ENCODE data around the gene SLC4A4.

The SLC4A4 gene

GRCh38 chr4:71476240-71476639, 137.4 kb downstream of the SLC4A4 start:
- DNase-seq: no peak

- no peak for DNase-seq
Measured at GRCh38 chr4:71486550-71487343, 147.9 kb downstream of the SLC4A4 start.

GRCh38 chr4:71487344-71487920, 148.6 kb downstream of the SLC4A4 start:
- no peak for DNase-seq

- no peak for DNase-seq
Measured at GRCh38 chr4:71494539-71494938, 155.7 kb downstream of the SLC4A4 start.

- DNase-seq: no peak
Measured at GRCh38 chr4:71495454-71495853, 156.6 kb downstream of the SLC4A4 start.

- no peak for DNase-seq
Measured at GRCh38 chr4:71497078-71497477, 158.3 kb downstream of the SLC4A4 start.

- no peak for DNase-seq
Measured at GRCh38 chr4:71498002-71498401, 159.2 kb downstream of the SLC4A4 start.

- DNase-seq: no peak
Measured at GRCh38 chr4:71498625-71499024, 159.8 kb downstream of the SLC4A4 start.

- DNase-seq: no peak
Measured at GRCh38 chr4:71501992-71502391, 163.2 kb downstream of the SLC4A4 start.

GRCh38 chr4:71518283-71518989, 179.6 kb downstream of the SLC4A4 start:
- DNase-seq: no peak

- no peak for DNase-seq
Measured at GRCh38 chr4:71520308-71520707, 181.5 kb downstream of the SLC4A4 start.

- DNase-seq: no peak
Measured at GRCh38 chr4:71520850-71521249, 182.0 kb downstream of the SLC4A4 start.

GRCh38 chr4:71524756-71525155, 185.9 kb downstream of the SLC4A4 start:
- DNase-seq: no peak

- no peak for DNase-seq
Measured at GRCh38 chr4:71526637-71527406, 188.0 kb downstream of the SLC4A4 start.

GRCh38 chr4:71532407-71532806, 193.6 kb downstream of the SLC4A4 start:
- no peak for DNase-seq

GRCh38 chr4:71533121-71533520, 194.3 kb downstream of the SLC4A4 start:
- DNase-seq: no peak

GRCh38 chr4:71537551-71538065, 198.8 kb downstream of the SLC4A4 start:
- DNase-seq: no peak

- no peak for DNase-seq
Measured at GRCh38 chr4:71538528-71538927, 199.7 kb downstream of the SLC4A4 start.

GRCh38 chr4:71540749-71541269, 202.0 kb downstream of the SLC4A4 start:
- DNase-seq: no peak

- DNase-seq: no peak
Measured at GRCh38 chr4:71541541-71541940, 202.7 kb downstream of the SLC4A4 start.

- DNase-seq: no peak
Measured at GRCh38 chr4:71545168-71545567, 206.3 kb downstream of the SLC4A4 start.

- DNase-seq: no peak
Measured at GRCh38 chr4:71549516-71550160, 210.8 kb downstream of the SLC4A4 start.

Data from islet precursor cell (in vitro differentiated cells).